Fibroblast of lung (primary cell): ENCODE results near the gene TCF7L1. TPM values are rescaled to one million over a fixed set of nuclear protein-coding genes. Genes with fewer than 3 reads are reported as not detected.

ENCODE experiments used
- DNase-seq, 2 donors: peaks; one replicate each; pipeline versions ENCODE4 v3.0.0 to v3.0.0-alpha.2; 2010; ENCODE audit warnings: low read depth in 2 of 2
- H2AFZ ChIP-seq: 2 replicates; pipeline ENCODE4 v1.5.1; 2012; ENCODE audit warnings: low read length, control low read depth, inconsistent platforms
- H3K27ac ChIP-seq: 2 replicates; pipeline ENCODE4 v1.5.1; 2011; ENCODE audit warnings: low read length, control low read depth; ENCODE audit not compliant: insufficient read depth
- H3K27me3 ChIP-seq: 2 replicates; pipeline ENCODE4 v1.5.1; 2011; ENCODE audit warnings: mild to moderate bottlenecking, low read length; ENCODE audit not compliant: control insufficient read depth, insufficient read depth
- H3K36me3 ChIP-seq: 2 replicates; pipeline ENCODE4 v1.5.1; 2011; ENCODE audit warnings: low read length; ENCODE audit not compliant: control insufficient read depth, insufficient read depth
- H3K4me1 ChIP-seq: 2 replicates; pipeline ENCODE4 v1.5.1; 2011; ENCODE audit warnings: low read length; ENCODE audit not compliant: control insufficient read depth, insufficient read depth; ENCODE audit errors: extremely low read depth
- H3K4me2 ChIP-seq: 2 replicates; pipeline ENCODE4 v1.5.1; 2011; ENCODE audit warnings: low read length, control low read depth; ENCODE audit not compliant: insufficient read depth; ENCODE audit errors: extremely low read depth
- H3K4me3 ChIP-seq, 4 experiments: fragments of 200-600 bp in 1 of 4; sonication (generic) in 1 of 4; replicated peaks in 1 of 4; 2 replicates each; pipeline ENCODE4 v1.5.1; 2011 to 2016; ENCODE audit warnings: low read length in 4 of 4, low read depth in 3 of 4, mild to moderate bottlenecking in 3 of 4, control low read depth in 2 of 4, inconsistent platforms in 1 of 4, mixed read lengths in 1 of 4; ENCODE audit not compliant: insufficient read depth in 1 of 4; ENCODE audit errors: control extremely low read depth in 1 of 4
- H3K79me2 ChIP-seq: 2 replicates; pipeline ENCODE4 v1.5.1; 2012; ENCODE audit warnings: mild to moderate bottlenecking, low read length, inconsistent platforms; ENCODE audit not compliant: control insufficient read depth, insufficient read depth
- H3K9ac ChIP-seq: 2 replicates; pipeline ENCODE4 v1.5.1; 2011; ENCODE audit warnings: mild to moderate bottlenecking, low read length, control low read depth; ENCODE audit not compliant: insufficient read depth
- H3K9me3 ChIP-seq: 2 replicates; pipeline ENCODE4 v1.5.1; 2012; ENCODE audit warnings: low read depth, low read length; ENCODE audit not compliant: control insufficient read depth, insufficient read depth
- H4K20me1 ChIP-seq: 2 replicates; pipeline ENCODE4 v1.5.1; 2011; ENCODE audit warnings: low read length; ENCODE audit not compliant: control insufficient read depth, insufficient read depth; ENCODE audit errors: extremely low read depth
- CTCF ChIP-seq, 2 donors: IDR thresholded peaks in 1 of 2; conservative IDR thresholded peaks in 1 of 2; 1 replicate in 1 of 2; 2 replicates in 1 of 2; pipeline ENCODE4 v1.5.1; 2011 to 2012; ENCODE audit warnings: low read length in 2 of 2, control low read depth in 1 of 2, inconsistent platforms in 1 of 2, low read depth in 1 of 2, mild to moderate bottlenecking in 1 of 2
- EZH2 ChIP-seq: IDR thresholded peaks from 2 replicates; pipeline ENCODE4 v1.5.1; 2012; ENCODE audit warnings: low read length, control low read depth, mild to moderate bottlenecking; ENCODE audit errors: missing control alignments
- polyA plus RNA-seq, 2 donors: library from polyadenylated mRNA; depleted of rRNA in 1 of 2; stranded (reverse) in 1 of 2; unstranded in 1 of 2; fragments of >200 nt; gene quantifications; 2 replicates each; pipeline ENCODE4 v1.2.1, GENCODE V29; 2011 to 2012; ENCODE audit warnings: missing spikeins in 1 of 2
- total RNA-seq: library from RNA; depleted of rRNA; stranded (reverse); fragments of >200 nt; gene quantifications from 2 replicates; pipeline ENCODE4 v1.2.1, GENCODE V29; 2014

Gene TCF7L1
- total and polyA plus RNA-seq, 2 donors (not counting 1 experiment from before 2014, with no cell fraction given) = 0.83 to 1.5 TPM

- Histone ChIP-seq H2AFZ (no peak overlapping the region), H4K20me1 (no peaks in the 10 kb centered on the region), H3K36me3 (no peaks in the 10 kb centered on the region), H3K4me3 (no peak overlapping the region), H3K4me2 (no peak overlapping the region), H3K79me2 (no peaks in the 10 kb centered on the region), H3K9me3 (no peaks in the 10 kb centered on the region), H3K27me3 (no peaks in the 10 kb centered on the region), H3K4me1 (no peaks in the 10 kb centered on the region), H3K27ac (no peak overlapping the region), H3K9ac (no peak overlapping the region)
- DNase-seq = no peak
- TF ChIP-seq EZH2 (no peak), CTCF (conservative IDR thresholded peaks at IDR 0.05 in 1 of 2, IDR thresholded peaks at IDR 0.05 in 1 of 2; ENCODE audit: low read depth in 1 of 2, low read length in 2 of 2) (no peak)
These were observed 102.1 kb downstream of the TCF7L1 start for GRCh38 chr2:85235281-85235680.

DNA sequence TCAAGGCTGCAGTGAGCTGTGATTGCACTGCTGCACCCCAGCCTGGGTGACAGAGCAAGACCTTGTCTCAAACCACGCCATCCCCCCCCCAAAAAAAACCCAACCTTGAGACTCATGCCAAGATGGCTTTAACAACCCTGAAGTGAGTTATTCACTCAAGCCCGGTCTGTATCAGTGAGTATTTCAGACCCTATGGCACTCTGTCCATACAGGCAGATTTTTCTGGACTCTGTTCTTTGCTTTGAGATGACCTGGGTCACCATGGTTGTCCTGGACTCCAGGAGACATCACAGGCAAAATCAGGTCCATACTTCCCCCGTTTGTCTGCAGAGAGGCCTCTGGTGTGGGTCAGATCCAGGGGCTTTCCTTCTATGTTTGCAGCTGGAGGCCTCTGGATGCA, 102.9 kb downstream of the TCF7L1 start:
- no peaks in the 10 kb centered on the region for H3K79me2 ChIP-seq
- H2AFZ ChIP-seq = no peak overlapping the region
- H3K4me3 ChIP-seq = no peak overlapping the region
- H3K36me3 ChIP-seq = no peaks in the 10 kb centered on the region
- H3K27me3 ChIP-seq = no peaks in the 10 kb centered on the region
- no peak overlapping the region for H3K9ac ChIP-seq
- no peaks in the 10 kb centered on the region for H3K9me3 ChIP-seq
- DNase-seq = no peak
- H3K4me1 ChIP-seq = no peaks in the 10 kb centered on the region
- H4K20me1 ChIP-seq = no peaks in the 10 kb centered on the region
- H3K27ac ChIP-seq = no peak overlapping the region
- H3K4me2 ChIP-seq = no peak overlapping the region
- no peak for TF ChIP-seq CTCF (conservative IDR thresholded peaks at IDR 0.05 in 1 of 2, IDR thresholded peaks at IDR 0.05 in 1 of 2; ENCODE audit: low read depth in 1 of 2, low read length in 2 of 2)
- no peak for TF ChIP-seq EZH2

GRCh38 chr2:85237849-85238565, 104.8 kb downstream of the TCF7L1 start:
- Histone ChIP-seq H3K4me1 (no peaks in the 10 kb centered on the region), H3K9ac (no peak overlapping the region), H3K4me2 (no peak overlapping the region), H3K36me3 (no peaks in the 10 kb centered on the region), H4K20me1 (no peaks in the 10 kb centered on the region), H3K27me3 (no peaks in the 10 kb centered on the region), H3K27ac (no peak overlapping the region), H2AFZ (no peak overlapping the region), H3K9me3 (no peaks in the 10 kb centered on the region), H3K79me2 (no peaks in the 10 kb centered on the region), H3K4me3 (no peak overlapping the region)
- no peak for DNase-seq
- no peak for TF ChIP-seq CTCF (conservative IDR thresholded peaks at IDR 0.05 in 1 of 2, IDR thresholded peaks at IDR 0.05 in 1 of 2; ENCODE audit: low read depth in 1 of 2, low read length in 2 of 2)
- TF ChIP-seq EZH2 = no peak
